Fibroblast of skin of right quadriceps (primary cell): ENCODE results near the gene ITIH1.
"Not testable (repeated sequence)": the region's sequence is repeated elsewhere in the genome, so short reads cannot be mapped to it uniquely, and the experiment has no call there.

Experiments
- DNase-seq: peaks from one replicate; pipeline ENCODE4 v3.0.0-alpha.2; 2013

Gene ITIH1

DNA sequence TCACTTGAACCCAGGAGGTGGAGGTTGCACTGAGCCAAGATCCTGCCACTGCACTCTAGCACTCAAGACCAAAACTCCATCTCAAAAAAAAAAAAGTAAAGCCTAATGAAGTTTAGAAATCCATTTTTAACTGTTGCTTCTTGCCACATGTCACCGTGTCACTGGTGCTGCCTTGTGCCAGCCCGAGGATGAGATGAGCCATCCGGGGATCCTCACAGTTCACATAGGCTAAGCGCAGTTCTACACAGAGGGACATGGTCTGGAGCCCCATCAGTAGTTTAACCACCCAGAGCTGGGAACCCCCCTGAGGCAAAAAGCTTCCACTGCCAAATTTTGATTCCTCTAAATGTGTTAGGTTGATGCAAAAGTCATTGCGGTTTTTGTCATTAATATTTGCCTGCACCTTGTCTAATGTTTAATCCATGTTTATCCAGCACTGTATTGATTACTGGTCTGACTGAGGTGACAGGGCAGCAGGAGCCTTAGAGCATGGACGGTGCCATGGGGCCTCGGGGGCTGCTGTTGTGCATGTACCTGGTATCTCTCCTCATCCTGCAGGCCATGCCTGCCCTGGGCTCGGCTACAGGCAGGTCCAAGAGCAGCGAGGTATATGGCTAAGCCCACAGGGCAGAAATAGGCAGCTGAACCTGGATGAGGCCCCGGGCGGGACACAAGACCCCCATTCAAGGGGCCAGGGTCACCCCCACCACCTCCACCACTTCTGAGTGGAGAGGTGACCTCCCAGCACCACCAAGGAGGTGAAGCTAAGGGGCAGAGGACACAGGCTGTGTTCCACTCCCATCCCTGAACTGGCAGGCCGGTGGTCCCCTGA lies at the start of gene ITIH1:
ITIH1 (plus strand) TSS at position 473 of the 832 bp plus-strand sequence; CDS start at position 490, 17 bp downstream.
- DNase-seq: no peak

DNA sequence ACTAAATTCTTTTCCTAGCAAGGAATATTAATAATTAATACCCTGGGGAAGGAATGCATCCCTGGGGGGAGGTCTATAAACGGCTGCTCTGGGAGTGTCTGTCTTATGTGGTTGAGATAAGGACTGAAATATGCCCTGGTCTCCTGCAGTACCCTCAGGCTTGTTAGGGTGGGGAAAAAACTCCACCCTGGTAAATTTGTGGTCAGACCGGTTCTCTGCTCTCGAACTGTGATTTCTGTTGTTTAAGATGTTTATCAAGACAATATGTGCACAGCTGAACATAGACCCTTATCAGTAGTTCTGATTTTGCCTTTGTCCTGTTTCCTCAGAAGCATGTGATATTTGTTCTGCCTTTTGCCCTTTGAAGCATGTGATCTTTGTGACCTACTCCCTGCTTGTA lies 48.6 kb upstream of the ITIH1 start:
- not testable (repeated sequence) for DNase-seq

DNA sequence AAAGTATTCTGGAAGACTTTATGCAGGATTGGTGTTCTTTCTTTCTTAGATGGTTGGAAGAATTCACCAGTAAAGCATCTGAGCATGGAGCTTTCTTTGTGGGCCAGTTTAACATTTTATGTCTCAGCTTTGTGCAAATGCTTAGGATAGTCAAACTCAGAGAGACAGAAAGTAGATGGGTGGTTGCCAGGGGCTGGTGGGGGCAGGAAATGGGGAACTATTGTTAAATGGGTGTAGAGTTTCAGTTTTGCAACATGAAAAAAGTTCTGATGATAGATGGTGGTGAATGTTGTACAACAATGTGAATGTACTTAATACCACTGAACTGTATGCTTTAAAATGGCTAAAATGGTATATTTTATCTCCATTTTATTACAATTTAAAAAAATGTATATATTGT lies 46.7 kb upstream of the ITIH1 start:
- DNase-seq: no peak

- no peak for DNase-seq
Measured at GRCh38 chr3:52731590-52731989, 45.8 kb upstream of the ITIH1 start.

GRCh38 chr3:52733256-52733891 lies 44.0 kb upstream of the ITIH1 start:
- DNase-seq: no peak

GRCh38 chr3:52739730-52740129 lies 37.7 kb upstream of the ITIH1 start:
- DNase-seq: no peak

DNA sequence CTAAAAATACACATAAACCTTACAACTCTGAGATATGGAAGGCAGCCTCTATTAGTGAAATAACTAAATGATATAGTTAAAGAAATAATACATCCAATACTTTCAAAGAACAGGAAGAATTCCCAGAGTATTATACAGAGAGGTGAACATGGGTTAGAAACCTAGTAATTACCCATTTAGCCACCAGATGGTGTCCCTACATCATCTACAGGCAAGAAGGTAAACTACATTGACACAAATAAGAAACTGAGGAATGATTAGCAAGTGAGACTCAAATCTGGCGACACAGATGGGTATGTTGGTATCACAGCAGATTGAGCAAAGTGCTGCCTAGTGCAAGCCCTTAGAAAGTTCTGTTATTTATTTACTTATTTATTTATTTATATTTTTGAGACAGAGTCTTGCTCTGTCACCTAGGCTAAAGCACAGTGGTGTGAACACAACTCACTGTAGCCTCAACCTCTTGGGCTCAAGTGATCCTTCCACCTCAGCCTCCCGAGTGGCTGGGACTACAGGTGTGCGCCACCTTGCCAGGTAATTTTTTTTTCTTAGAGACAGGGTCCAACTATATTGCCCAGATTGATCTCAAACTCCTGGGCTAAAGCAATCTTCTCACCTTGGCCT lies 34.9 kb upstream of the ITIH1 start:
- peak; percentile 11 for DNase-seq

- DNase-seq: no peak
Measured at GRCh38 chr3:52743152-52743551, 34.2 kb upstream of the ITIH1 start.

GRCh38 chr3:52743721-52744120 lies 33.7 kb upstream of the ITIH1 start:
- DNase-seq: no peak

- DNase-seq: no peak
Measured at GRCh38 chr3:52752045-52752660, 25.2 kb upstream of the ITIH1 start.

DNA sequence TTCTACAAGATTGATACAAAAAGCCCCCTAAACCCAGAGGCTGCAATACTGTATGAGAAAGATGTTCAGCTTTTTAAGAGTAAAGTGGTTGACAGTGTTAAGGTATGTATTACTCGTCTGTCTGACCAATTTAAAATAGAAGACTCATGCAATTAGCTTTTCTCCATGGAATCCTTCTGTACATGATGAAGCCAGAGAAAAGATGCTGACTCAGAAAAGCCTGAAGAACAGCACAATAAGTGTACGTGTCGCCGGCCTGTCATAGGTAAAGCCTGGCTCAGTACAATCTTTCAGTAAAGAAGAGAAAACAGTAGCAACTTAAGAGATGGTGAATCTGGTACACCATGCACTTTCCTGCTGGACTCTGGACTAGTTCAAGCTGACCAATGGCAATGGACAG lies 23.0 kb upstream of the ITIH1 start:
- no peak for DNase-seq

GRCh38 chr3:52756141-52756540 lies 21.3 kb upstream of the ITIH1 start:
- DNase-seq: no peak

GRCh38 chr3:52763466-52763865 lies 13.9 kb upstream of the ITIH1 start:
- DNase-seq: no peak

- no peak for DNase-seq
Measured at GRCh38 chr3:52769786-52770455, 7.5 kb upstream of the ITIH1 start.

- peak; percentile 88 for DNase-seq
Measured at GRCh38 chr3:52770496-52771333, 6.7 kb upstream of the ITIH1 start, which contains the start of gene NEK4. NEK4 (minus strand) TSS chr3:52770940; CDS start chr3:52770746, 194 bp downstream.

- DNase-seq: no peak
Measured at GRCh38 chr3:52771334-52771681, 6.1 kb upstream of the ITIH1 start.

DNA sequence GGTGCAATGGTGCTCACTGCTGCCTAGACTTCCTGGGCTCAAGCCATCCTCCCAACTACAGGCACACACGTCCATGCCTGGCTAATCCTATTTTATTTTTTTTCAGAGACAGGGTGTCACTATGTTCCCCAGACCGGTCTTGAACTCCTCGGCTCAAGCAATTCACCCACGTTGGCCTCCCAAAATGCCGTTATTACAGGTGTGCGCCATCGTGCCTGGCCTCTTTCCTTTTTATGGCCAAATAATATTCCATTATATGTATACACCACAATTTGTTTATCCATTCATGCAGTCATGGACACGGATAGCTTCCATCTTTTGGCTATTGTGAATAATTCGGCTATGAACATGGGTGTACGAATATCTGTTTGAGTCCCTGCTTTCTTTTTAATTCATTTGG lies 5.7 kb upstream of the ITIH1 start:
- DNase-seq: no peak

GRCh38 chr3:52773361-52774065 lies 3.9 kb upstream of the ITIH1 start:
- DNase-seq: no peak

- no peak for DNase-seq
Measured at GRCh38 chr3:52774066-52774713, 3.2 kb upstream of the ITIH1 start.
